ENCODE data around the gene PRAME.

- TF ChIP-seq PPARA (CRISPR knock-in tag; IDR thresholded peaks at IDR 0.05; ENCODE audit: borderline replicate concordance) = no peak
- TF ChIP-seq, protein P1, sequence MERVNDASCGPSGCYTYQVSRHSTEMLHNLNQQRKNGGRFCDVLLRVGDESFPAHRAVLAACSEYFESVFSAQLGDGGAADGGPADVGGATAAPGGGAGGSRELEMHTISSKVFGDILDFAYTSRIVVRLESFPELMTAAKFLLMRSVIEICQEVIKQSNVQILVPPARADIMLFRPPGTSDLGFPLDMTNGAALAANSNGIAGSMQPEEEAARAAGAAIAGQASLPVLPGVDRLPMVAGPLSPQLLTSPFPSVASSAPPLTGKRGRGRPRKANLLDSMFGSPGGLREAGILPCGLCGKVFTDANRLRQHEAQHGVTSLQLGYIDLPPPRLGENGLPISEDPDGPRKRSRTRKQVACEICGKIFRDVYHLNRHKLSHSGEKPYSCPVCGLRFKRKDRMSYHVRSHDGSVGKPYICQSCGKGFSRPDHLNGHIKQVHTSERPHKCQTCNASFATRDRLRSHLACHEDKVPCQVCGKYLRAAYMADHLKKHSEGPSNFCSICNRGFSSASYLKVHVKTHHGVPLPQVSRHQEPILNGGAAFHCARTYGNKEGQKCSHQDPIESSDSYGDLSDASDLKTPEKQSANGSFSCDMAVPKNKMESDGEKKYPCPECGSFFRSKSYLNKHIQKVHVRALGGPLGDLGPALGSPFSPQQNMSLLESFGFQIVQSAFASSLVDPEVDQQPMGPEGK (CRISPR knock-in tag; IDR thresholded peaks at IDR 0.05; ENCODE audit: borderline replicate concordance) = no peak
- no peak for TF ChIP-seq RARB (CRISPR knock-in tag; IDR thresholded peaks at IDR 0.05)
- no peak for TF ChIP-seq ZFP30 (CRISPR knock-in tag; IDR thresholded peaks at IDR 0.05)
- no peak for TF ChIP-seq ZC3H10 (CRISPR knock-in tag; IDR thresholded peaks at IDR 0.05)
- TF ChIP-seq, protein P2, sequence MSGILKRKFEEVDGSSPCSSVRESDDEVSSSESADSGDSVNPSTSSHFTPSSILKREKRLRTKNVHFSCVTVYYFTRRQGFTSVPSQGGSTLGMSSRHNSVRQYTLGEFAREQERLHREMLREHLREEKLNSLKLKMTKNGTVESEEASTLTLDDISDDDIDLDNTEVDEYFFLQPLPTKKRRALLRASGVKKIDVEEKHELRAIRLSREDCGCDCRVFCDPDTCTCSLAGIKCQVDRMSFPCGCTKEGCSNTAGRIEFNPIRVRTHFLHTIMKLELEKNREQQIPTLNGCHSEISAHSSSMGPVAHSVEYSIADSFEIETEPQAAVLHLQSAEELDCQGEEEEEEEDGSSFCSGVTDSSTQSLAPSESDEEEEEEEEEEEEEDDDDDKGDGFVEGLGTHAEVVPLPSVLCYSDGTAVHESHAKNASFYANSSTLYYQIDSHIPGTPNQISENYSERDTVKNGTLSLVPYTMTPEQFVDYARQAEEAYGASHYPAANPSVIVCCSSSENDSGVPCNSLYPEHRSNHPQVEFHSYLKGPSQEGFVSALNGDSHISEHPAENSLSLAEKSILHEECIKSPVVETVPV (CRISPR knock-in tag; IDR thresholded peaks at IDR 0.05) = no peak
- TF ChIP-seq BACH2 (CRISPR knock-in tag; IDR thresholded peaks at IDR 0.05; ENCODE audit: borderline replicate concordance) = no peak
- no peak for TF ChIP-seq CREB5 (CRISPR knock-in tag; IDR thresholded peaks at IDR 0.05; ENCODE audit: low read depth)
- no peak for TF ChIP-seq TCF4 (CRISPR knock-in tag; IDR thresholded peaks at IDR 0.05; ENCODE audit: borderline replicate concordance)
- no peak for TF ChIP-seq GLIS3 (CRISPR knock-in tag; IDR thresholded peaks at IDR 0.05)
- TF ChIP-seq, protein P3, sequence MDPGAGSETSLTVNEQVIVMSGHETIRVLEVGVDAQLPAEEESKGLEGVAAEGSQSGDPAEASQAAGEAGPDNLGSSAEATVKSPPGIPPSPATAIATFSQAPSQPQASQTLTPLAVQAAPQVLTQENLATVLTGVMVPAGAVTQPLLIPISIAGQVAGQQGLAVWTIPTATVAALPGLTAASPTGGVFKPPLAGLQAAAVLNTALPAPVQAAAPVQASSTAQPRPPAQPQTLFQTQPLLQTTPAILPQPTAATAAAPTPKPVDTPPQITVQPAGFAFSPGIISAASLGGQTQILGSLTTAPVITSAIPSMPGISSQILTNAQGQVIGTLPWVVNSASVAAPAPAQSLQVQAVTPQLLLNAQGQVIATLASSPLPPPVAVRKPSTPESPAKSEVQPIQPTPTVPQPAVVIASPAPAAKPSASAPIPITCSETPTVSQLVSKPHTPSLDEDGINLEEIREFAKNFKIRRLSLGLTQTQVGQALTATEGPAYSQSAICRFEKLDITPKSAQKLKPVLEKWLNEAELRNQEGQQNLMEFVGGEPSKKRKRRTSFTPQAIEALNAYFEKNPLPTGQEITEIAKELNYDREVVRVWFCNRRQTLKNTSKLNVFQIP (CRISPR knock-in tag; IDR thresholded peaks at IDR 0.05; ENCODE audit: borderline replicate concordance, low read depth) = no peak
Measured at GRCh38 chr22:22536916-22537315, 22.1 kb downstream of the PRAME start.
